Effector CD4-positive, alpha-beta T cell (primary cell): ENCODE measurements around the gene CDC20B.
"Not testable (repeated sequence)": the region's sequence is repeated elsewhere in the genome, so short reads cannot be mapped to it uniquely, and the experiment has no call there.

ENCODE experiments used
- DNase-seq: peaks from one replicate; pipeline ENCODE4 v3.0.0-alpha.2; 2020

The CDC20B gene

DNA sequence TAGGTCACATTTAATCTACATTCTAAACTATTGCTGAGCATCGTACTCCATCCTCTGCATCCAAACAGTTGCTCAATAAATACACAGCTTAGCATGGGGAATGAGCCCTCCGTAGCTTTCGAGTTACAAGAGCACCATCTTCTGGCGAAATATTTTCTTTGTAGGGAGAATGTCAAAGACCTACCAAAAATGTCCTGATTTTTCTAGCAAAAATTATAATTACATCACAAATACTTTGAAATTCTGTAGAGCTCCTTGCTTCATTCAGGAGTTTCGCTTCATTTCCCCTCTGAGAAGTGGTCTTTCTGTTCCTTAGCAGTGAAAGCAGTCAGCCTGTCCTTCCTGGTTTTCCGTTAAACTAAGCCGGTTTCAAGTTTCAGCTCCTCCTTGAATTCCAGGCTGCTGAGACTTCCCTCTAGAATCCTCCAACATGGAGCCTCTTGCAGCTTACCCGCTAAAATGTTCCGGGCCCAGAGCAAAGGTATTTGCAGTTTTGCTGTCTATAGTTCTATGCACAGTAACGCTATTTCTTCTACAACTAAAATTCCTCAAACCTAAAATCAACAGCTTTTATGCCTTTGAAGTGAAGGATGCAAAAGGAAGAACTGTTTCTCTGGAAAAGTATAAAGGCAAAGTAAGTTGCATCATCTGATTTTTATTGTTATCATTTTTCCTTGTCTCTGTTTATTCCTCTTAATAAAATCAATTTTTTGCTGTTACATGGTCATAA is 13.0 kb downstream of the CDC20B start, which contains the start of gene GPX8:
Gene GPX8, plus strand, starts transcription at position 409 of the 730 bp plus-strand sequence. Its CDS starts 22 bp downstream, at position 431.
- DNase-seq: no peak

DNA sequence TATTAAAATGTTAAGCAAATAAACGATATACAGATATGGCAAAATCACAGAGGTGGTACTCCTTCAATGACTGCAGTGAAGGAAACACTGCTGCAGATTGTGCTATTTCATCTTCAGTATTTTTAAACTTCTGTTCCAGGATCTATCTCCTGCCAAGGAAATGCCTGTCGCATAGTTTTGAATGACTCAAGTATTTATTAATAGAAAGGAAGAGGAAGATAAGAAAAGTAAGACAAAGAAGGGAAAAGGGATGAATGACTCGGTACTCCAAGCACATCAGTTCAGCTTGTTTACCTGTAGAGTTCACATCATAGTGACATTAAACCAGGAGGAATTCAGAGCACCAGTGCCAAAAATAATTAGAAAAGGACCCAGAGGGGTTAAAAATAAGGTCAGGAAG is 18.1 kb downstream of the CDC20B start:
- no peak for DNase-seq

DNA sequence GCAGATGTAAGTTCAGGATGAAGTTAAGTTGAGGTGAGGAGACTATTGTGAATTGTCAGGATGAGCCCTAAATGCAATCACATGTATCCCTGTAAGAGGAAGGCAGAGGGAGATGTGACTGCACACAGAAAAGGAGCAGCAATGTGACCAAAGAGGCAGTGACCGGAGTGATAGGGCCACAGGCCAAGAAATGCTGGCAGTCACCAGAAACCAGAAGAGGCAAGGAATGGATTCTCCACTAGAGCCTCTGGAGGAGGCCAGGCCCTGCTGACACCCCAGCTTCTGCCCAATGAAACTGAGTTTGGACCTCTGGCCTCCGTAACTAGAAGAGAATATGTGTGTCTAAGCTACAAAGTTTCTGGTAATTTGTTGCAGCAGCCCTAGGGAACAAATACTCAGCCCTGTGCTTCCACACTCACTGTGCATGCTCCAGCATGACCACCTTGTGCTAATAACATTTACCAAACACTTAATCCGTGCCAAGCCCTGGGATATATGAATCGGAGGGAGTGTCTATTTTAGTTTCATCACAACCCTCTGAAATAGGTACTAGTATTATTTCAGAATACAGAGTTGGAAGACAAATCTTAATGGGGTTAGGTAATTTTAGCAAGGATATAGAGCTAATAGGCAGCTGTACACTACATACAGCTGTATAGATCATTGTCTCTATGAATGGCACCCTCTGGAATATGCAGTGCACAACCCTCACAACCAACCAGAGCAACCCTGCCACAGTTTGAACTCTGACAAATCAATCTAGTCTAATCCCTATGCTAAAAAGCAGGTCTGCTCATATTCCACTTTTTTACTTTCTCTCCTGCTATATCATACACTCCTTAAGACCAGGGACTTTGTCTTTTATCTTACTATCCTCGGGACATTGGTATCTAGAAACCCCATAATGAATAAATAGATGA is 20.8 kb downstream of the CDC20B start:
- no peak for DNase-seq

DNA sequence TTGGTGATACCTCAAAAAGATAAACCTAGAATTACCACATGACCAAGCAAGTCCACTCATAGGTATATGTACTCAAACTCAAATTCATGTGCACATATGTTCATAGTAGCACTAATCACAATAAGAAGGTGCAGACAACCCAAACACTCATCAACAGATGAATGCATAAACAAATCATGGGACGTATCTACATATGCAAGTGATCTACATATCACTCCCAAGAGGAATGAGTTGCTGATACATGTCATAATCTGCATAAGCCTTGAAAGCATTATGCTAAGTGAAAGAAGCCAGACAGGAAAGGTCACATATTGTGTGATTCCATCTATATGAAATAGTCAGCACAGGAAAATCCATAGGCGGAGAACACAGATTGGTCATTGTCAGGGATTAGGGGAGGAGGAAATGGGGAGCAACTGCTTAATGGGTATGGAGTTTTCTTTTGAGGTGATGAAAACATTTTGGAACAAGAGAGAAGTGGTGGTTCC is 23.6 kb downstream of the CDC20B start:
- no peak for DNase-seq

DNA sequence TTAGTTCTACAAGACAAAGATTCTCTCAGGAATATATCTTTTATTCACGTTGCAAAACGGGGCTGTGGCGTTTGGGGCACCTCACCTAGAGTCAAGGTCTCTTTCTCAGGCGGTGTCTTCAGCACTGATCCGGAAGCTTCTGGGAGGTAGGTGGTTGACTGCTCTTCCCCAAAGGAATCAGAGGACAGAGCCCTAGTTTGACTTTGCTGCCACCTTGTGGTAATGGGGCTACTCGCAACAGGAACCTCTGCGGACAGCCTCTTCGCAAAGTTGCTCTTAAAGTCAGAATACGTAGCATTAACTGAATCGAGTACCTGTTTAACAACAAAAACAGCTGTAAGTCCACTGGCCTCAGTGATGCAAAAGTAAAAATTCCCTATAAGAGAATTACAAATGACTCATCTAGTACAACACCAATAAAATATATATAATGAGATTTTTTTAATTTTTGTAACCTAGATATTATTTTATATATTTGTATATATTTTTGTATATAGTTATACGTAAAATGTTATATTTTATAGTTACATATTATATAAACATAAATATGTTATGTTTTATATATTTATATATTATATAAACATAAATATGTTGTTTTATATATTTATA is 26.3 kb downstream of the CDC20B start:
- peak; percentile 78 for DNase-seq

DNA sequence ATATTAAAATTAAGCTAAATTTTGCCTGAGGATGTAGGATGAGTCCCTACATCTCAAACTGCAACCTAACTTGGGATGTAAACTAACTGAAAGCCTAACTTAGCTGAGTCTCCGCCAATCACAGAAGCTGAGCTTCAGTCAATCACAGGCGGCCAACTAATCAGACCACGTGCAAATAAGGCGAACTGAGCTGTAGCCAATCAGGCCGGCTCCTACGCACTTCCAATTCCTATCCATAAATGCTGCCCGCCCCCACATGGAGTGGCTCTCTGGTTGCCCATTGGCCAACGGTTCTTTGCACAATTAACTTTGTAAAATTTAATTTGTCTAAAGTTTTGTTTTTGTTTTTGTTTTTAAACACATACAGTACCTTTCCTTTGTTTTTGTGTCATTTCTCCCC is 26.9 kb downstream of the CDC20B start:
- no peak for DNase-seq

DNA sequence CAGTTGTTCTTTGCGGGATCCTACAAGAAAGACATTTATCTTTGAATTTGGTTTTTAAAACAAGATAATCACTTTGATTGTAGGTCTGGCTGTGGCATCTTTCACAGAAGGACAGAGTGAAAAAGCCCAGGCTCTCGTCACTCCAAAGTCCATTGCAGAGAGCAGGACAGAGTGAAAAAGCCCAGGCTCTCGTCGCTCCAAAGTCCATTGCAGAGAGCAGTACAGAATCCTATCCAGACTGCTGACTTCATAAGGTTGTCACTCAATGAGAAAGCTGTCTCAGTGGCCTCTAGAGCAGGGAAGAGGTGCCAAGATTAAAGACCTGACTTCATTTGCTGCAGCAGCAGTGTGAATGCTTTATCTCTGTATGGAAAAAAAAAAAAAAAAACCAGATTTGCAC is 29.4 kb downstream of the CDC20B start:
- DNase-seq: no peak

DNA sequence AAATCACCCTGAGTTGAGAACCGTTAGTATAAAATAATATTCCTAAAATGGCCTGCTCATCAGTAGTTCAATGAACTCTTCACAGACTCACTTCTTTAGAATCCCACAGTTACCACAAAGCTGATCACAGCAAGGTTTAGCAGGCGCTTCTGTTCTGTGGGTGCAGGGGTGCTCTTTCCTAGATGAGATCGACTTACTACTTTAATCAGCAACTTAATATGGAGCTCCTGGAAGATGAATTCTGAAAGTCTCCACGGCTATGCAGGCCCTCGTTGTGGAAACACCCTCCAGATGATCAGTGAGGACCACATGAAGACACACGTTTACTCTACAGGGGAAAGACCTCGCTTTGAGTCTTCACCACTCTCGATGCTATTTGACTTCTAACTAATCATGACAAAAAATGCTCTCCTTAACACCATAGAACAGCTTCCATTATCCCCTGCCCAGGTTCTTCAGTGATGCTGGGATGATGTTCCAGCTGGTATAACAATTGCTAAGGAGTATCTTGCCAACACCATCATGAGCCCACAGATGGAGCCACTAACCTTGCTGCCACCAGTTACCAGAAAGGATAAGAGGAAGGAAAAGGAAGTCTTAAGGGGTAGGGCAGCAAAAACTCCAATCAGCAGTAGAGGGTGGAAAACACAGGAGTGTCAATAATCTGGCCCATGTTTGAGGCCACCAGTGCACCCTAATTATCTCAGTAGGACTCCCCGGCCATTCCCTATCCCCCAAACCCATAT is 30.9 kb downstream of the CDC20B start:
- no peak for DNase-seq

DNA sequence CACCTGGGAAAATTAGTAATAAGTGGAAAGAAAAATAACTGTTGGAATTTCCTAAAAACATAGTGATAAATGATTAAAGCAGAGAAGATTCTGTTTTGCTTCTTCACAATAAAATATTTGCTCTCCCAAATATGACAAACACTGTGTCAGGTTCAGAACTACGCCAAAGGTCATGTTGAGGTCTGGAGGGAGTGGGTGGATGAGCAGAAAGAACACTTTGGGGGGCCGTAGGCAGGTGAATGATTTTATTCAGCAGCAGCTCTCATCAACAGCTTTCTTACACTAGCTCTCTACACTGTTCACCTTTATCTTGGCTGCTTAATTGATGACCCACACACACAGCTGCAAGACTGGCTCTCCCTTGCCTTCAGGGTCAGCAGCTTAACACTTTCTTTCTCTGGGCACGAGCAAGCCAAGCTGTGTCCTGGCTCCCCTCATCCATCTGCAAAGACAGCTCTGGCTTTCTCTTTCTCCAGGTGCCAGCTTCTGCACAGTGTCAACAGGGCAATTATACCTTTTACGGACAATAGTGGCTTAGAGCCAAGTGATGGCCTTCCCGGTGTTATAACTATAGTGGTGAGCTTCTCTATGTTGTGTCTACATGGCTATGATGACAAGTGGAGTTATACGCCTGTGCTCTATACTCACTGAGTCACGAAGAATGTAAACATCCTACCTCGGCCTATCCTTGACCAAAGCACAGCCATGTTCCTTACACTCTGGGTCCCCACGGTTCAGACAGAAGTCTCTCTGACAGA is 31.9 kb downstream of the CDC20B start:
- no peak for DNase-seq

DNA sequence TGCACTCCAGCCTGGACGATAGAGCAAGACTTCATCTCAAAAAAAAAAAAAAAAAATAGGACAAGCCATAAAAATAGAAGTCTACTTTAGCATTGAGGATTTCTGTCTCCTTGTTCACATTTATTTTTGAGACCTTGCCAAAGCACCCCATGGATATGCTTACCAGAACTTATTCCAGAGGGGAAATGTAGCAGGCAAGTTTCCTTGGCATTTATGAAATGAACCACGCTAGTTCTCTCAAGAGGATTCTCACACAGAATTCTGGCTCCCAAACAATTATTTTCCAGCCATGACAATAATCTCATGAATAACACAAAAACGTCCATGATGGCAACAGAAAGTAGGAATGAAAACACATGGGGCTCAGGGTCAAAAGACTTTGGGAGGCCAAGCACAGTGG is 36.5 kb downstream of the CDC20B start:
- no peak for DNase-seq

DNA sequence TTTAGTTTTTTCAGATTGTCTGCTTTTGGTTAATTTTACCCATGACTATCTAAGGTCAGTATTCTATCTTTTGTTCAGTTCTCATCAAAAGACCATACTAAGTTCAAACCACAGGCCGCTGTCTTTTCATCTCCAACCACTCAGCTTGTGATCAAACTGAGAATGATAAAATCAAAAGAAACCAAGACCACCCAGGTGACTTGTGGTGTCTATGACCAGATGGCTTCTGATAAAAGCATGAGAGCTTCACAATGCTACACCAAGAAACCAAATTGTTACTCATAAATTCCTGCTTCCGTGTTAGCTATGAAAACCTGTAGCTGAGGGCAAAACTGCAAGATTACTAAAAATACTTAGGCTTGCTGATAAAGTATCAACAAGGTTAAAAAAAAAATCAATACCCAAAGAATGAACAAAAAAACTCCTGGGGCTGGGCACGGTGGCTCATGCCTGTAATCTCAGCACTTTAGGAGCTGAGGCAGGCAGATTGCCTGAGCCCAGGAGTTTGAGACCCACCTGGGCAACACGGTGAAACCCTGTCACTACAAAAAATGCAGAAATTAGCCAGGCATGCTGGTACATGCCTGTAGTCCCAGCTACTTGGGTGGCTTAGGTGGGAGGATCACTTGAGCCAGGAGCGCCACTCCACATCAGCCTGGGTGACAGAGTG is 38.8 kb downstream of the CDC20B start:
- DNase-seq: no peak

DNA sequence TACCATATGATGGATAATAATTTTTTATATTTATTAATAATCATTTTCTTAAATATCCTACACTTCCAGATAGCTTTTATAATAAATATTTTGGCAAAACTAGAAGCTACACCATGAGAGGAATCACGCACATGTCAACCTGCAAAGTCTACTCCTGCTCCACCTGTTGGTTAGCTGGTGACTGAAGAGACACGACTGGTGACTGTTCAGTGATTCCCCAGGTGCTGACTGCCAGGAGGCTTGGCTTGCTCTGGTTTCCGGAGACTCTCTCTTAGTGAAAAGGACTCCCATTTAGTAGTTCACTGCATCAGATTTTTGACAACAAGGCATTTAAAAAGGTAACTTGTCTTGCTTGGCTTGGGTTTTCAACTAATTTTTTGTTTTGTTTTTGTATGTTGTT is 49.6 kb downstream of the CDC20B start:
- DNase-seq: no peak

DNA sequence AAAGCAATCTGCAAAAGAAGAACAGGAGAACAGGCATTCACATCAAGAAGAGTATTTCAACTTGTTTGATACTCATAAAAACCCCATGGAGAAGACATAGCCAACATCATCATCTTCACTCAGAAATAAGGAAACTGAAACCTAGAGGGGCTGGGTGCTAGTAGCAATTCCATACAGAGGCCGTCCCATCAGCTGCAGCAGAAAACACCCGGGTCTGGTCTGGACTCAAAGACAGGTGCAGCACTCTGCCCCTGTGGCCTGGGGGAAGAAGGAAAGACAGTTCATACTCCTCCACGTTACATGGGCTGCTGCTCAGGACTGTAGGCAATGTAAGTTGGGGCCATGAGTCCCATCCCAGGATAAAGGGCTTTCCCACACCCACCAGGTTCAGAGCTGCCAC is 58.9 kb downstream of the CDC20B start:
- DNase-seq: no peak

DNA sequence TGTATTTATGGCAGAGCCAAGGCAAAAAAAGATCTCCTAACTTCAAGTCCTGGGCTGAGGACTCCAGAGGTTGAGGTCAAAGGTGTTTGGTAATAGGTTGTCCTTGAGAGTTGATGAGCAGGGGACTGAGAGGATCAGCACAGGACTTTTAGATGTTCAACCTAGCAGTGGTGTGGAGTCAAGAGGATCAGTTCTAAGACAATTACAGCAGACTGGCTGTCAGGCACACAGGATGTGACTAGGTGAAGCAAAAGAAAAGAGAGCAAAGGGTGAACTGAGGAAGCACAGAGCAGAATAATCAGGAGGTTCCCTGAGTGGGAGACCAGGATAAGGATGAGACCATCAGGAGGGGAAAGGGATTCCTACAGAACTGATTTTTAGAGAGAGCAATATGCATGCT is 59.6 kb downstream of the CDC20B start:
- no peak for DNase-seq

DNA sequence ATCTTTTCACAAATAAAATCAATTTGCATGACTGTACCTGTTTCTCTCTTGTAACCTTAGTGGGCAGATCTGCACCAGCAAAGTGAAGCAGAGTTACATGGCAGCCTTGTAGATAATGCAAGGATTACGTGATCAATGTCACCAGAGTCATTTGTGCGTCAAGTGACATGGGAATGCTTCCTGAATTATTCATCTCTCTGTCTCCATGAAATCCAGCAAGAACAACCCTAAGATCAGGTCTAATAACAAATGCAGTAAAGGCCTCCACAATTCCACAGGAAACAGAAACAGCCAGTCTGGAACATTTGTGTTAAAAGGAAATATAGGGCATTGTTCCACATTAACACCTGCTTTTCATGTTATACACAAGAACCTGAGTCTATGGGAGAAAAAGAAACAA is 62.8 kb downstream of the CDC20B start:
- DNase-seq: no peak

DNA sequence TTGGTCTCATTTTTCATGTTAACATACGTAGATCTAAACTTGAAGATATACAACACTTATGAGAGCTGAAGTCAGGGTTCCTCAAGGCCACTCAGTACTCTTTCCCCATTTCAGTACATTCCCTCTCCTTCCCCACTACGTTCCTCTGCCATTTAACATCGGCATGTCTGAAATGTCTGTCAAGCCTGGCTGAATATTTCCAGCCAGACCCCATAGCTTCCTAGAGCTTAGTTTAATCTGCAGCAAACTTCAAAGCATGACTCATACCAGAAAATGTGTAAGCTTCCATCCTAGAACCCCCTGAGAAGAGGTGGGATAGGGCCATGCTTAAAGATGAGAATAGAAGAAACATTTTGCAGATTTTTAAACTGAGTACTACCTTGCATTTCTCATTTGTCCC is 64.3 kb downstream of the CDC20B start:
- no peak for DNase-seq

DNA sequence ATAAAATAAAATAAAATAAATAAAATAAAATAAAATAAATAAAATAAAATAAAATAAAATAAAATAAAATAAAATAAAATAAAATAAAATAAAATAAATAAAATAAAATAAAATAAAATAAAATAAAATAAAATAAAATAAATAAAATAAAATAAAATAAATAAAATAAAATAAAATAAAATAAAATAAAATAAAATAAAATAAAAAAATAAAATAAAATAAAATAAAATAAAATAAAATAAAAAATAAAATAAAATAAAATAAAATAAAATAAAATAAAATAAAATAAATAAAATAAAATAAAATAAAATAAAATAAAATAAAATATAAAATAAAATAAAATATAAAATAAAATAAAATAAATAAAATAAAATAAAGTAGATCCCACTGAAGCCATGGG is 67.0 kb downstream of the CDC20B start:
- DNase-seq: not testable (repeated sequence)

DNA sequence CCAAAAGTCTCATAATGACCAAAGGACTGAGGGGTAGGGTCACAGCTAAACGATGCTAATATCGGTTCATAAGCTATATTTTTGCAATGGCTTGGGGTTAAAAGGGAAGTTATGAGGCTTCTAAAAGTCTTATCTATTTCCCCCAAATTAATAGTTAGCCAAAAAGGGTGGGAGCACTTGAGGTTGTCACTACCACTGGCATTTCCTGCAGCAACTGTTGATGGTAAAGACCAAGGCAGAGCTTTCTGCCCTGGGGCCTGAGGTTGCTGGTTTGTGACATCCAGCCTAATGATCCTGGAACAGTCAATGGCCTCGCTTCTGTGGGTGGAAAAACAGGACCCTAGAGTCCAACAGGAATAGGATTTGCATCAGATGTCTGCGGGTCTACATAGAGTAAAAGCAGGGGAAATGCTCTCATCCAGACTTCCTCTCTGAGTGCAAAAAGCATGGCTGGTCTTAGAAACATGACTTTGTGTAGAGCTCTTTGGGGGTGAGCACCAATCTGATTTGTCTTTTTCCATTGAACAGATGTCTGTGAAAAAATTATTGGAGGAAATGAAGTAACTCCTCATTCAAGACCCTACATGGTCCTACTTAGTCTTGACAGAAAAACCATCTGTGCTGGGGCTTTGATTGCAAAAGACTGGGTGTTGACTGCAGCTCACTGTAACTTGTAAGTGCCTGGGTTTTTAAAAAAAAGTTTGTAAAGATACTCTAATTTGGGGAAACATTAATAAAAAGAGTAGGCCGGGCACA is 67.9 kb downstream of the CDC20B start:
- DNase-seq: no peak

DNA sequence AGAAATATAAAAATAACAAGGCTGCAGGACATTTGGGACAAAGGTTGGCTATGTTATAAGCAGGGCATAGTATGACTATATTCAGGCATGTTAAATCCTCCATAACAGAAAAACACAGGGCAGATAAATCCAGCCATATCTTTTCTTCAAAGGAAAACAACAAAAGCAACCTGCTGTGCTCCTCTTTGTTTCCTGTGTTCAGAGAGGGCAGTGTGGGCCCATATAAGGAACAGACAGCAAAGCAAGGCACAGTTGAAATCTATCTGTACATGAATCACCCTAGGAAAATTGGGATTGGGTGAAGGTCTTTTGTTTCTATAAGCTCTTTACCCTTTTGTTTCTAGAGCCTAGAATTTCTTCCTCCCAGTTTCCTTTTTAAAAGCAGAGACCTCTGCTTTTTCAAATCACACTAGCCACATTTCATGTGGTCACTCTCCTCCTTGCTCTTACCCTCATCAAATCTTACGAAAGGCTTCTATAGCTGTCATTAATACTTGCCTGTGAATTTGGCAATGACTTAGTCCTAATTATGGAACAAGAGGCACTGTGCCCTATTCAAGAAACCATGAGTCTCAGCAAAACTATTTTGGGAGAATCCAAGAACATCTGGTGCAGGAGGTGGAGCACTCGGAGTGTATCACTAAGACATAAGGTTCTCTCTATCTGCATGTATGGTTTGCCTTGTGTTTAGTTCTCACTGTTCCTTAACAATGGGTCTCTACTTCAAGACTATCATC is 68.8 kb downstream of the CDC20B start:
- DNase-seq: no peak

DNA sequence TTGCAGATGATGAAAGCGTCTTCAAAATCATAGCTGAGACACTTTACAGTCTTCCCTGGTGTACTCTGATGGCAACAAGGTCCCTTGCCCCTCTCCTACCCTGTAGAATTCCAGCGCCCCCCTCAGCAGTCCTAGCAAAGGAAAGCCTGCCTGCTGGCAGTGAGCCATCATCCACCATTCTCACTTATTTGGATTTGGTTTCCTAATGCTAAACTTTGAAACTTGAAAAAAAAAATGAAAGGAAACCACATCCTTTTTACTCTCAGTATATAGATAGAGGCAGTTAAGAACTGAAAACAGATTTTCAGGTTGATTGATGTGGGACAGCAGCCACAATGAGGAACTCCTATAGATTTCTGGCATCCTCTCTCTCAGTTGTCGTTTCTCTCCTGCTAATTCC is 70.6 kb downstream of the CDC20B start, which contains the start of gene GZMA:
Gene GZMA, plus strand, starts transcription at position 299 of the 400 bp plus-strand sequence. Its CDS starts 37 bp downstream, at position 336.
- DNase-seq: peak; percentile 17
